Stimulated activated CD4-positive, alpha-beta T cell treated with anti-CD3 and anti-CD28 coated beads, Interleukin-12 subunit alpha, Interleukin-12 subunit beta, amount 100 ng/mL, for 48 hours (primary cell): ENCODE measurements around the gene SLC34A3.
"Not testable (repeated sequence)": the region's sequence is repeated elsewhere in the genome, so short reads cannot be mapped to it uniquely, and the experiment has no call there.

Experiments used
- DNase-seq, 3 donors: peaks; one replicate each; pipeline ENCODE4 v3.0.0-alpha.2; 2020; ENCODE audit warnings: low read depth in 2 of 3, low spot score in 1 of 3

SLC34A3 gene

GRCh38 chr9:137228968-137229896 is 1.5 kb upstream of the SLC34A3 start:
- DNase-seq, result no peak

- DNase-seq, result no peak
These were observed 597 bp upstream of the SLC34A3 start for GRCh38 chr9:137229903-137230704.

DNA sequence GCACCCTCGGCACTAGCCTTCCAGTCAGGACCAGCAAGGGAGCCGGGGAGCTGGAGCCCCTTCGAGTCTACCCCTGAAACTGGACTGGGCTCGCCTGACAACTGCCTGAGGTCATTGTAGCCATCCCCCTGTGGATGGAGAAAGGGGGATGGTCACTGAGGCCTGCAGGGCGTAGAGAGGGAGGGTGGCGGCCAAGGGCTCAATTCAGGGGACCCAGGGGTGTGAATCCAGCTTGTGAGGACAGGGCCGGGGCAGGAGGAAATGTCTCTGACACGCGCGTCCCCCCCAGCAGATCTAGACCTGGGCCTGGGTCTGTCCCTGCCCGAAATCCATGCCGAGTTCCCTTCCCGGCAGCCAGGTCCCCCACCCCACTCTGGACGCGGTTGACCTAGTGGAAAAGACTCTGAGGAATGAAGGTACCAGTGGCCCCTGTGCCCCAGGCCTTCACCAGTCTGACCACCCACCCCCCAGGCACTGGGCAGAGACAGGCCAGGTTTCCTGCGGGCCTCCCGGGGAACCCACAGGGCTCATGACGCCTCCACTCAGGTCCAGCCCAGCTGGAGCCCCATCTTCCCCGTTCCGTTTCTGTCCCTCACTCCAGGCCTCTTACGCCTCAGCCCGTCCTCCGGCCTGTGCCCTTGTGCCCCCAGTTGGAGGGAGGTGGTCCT is 805 bp downstream of the SLC34A3 start:
- DNase-seq, result no peak

GRCh38 chr9:137232101-137232500 is 1.4 kb downstream of the SLC34A3 start:
- DNase-seq, result no peak

- no peak for DNase-seq
These were observed 1.8 kb downstream of the SLC34A3 start for GRCh38 chr9:137232510-137232909.

- DNase-seq, result no peak
These were observed 2.7 kb downstream of the SLC34A3 start for GRCh38 chr9:137233143-137233980.

DNA sequence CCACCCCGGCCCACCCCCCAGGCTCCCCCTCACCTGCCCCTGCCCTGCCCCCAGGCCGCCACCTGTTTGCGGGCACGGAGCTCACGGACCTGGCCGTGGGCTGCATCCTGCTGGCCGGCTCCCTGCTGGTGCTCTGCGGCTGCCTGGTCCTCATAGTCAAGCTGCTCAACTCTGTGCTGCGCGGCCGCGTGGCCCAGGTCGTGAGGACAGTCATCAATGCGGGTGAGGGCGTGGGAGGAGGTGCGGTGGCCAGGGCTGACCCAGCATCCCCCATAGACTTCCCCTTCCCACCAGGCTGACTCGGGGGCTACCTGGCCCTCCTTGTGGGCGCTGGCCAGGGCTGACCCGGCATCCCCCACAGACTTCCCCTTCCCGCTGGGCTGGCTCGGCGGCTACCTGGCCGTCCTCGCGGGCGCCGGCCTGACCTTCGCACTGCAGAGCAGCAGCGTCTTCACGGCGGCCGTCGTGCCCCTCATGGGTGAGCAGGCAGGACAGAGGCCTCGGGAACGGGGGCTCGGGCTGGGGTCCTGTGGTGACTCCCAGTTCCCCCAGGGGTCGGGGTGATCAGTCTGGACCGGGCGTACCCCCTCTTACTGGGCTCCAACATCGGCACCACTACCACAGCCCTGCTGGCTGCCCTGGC is 3.5 kb downstream of the SLC34A3 start:
- no peak for DNase-seq

DNA sequence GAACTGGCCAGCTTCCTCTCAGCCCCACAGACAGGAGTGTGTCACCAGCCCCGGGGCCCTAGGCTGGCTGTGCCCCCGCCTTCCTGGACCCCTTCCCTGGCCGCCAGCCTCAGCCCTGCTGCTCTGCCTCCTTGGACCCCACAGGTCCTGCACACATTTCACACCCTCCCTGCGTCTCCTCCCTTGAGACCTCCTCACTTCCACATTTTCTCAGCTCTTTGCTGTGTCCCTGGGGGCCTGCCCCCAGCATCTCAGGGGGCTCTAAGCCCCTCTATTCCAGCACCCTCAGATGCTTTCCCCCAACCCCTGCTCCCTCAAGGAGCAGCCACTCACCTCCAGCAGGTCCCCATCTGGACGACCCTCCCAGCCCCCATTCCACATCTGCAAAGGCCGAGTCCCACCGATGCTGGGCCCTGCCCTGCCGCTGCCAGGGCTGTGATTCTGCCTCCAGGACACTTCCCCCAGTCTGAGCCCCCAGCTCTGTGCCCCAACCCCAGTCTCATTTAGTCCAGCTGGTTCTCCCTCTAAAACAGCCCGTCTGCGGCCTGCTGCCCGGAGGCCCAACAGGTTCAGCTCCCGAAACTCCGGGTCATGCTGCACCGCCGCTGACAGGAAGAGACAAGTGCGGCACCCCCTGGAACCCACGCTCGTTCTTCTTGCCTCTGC is 4.2 kb downstream of the SLC34A3 start:
- DNase-seq, result no peak

DNA sequence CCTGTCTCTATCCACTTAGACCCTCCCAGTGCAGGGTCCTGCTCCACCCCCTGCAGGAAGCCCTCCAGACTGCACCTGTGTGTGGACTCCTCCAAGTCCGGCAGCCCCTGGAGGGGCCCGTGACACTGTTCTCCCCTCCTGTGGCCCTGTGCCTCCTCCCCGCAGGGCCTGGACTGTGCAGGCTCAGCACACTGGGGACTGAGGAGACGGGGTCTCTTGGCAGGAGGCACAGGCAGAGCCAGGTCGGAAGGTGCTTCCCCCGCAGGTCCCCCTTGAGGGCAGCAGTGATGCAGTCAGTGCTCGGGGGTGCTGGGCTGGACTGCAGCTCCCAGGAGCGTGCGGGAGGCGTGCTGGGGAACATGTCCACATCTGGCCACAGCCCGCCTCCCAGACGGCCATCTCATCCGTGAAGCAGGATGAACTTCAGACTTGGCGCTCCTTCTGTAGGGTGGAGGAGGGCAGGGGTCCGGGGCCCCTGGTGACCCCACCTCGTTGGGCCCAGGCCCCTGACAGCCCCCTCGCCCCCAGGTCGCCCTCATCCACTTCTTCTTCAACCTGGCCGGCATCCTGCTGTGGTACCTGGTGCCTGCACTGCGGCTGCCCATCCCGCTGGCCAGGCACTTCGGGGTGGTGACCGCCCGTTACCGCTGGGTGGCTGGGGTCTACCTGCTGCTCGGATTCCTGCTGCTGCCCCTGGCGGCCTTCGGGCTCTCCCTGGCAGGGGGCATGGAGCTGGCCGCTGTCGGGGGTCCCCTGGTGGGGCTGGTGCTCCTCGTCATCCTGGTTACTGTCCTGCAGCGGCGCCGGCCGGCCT is 4.9 kb downstream of the SLC34A3 start:
- no peak for DNase-seq

DNA sequence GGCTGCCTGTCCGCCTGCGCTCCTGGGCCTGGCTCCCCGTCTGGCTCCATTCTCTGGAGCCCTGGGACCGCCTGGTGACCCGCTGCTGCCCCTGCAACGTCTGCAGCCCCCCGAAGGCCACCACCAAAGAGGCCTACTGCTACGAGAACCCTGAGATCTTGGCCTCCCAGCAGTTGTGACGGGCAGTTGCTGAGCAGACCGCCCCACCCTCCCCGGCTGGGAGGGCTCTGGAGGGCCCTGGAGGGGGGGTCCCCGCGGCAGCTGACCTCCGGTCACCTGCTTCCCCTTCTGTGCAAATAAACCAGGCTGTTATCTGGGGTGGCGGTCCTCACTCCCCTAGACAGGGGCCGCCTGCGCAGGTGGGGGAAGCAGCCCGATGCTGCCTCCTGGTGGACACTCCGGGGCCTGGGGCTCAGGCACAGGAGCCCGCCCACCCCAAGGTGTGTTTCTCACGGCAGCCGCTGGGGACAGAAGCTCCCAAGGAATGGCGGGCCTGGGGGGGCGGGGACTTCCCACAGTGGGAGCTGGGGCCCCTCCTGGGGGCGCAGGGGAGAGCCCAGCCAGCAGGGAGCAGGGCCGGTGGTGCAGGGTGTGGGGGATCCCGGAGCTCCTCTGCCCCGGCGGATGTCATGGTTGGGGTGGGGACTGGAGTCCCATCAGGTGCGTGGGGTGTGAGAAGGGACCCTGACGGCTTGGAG is 5.7 kb downstream of the SLC34A3 start:
- peak; percentile 80 to 90 (median 87) for DNase-seq

DNA sequence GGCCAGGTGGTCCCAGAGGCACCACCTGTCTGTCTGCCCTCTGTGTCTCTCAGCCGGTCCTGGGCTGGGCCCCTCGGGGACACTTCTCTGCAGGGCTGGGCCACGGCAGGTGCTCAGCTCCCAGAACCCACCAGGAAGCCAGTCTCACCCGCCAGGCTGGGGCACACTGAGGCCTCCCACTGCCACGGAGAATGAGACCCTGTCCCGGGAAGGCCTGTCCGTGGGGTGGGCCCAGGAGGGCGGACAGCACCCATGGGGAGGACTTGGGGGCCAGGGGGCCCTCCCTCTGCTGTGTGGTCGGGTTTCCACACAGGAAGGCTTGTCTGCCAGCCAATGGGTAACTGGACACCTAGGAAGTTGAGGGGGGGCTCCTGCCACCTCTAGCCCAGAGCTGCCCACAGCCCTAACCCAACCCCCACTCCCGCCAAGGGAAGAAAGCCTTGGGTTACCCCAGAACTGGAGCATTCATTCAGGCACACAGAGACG is 6.3 kb downstream of the SLC34A3 start:
- no peak for DNase-seq

- DNase-seq, result no peak
These were observed 7.3 kb downstream of the SLC34A3 start for GRCh38 chr9:137237759-137238726.

GRCh38 chr9:137239541-137240200 is 9.0 kb downstream of the SLC34A3 start:
- DNase-seq, result not testable (repeated sequence)

DNA sequence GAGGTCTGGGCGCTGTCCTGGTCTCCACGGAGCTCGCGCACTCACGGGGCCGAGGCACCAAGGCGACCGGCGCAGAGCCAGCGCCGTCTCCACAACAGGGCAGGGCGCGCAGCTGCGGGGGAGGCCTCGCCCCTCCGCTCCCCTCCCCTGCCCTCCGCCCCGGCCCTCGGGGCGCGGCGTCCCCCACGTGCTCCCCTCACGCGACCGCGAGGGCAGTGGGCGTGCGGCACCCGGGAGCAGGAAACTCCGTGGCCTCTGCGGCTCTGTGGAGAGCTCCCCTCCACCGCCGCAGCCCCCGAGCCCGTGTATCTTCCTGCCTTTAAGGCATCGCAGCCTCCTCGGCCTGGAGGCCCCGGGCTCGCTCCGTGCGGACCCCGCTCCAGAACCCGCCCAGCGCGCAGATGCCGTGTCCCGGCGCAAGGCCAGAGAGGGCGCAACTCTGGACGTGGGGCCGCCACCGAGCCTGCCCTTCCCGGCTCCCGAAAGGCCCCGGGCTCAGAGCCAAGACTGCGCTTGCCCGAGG is 9.7 kb downstream of the SLC34A3 start:
- peak; percentile 30 to 63 (median 40) for DNase-seq

- DNase-seq, result peak; percentile 94 to 99 (median 97)
These were observed 10.3 kb downstream of the SLC34A3 start, which contains the start of gene TUBB4B for GRCh38 chr9:137240841-137241489. Gene TUBB4B (plus strand): TSS chr9:137241287. CDS start chr9:137241361, 74 bp downstream.
